ENCODE data around the gene SH3BP1.

The SH3BP1 gene

GRCh38 chr22:37675930-37676735 is 36.7 kb downstream of the SH3BP1 start:
- no peak for DNase-seq (ENCODE audit: low read depth, low spot score)
- CTCF ChIA-PET: interaction anchor here (0.8 to 16.5 kb wide), 8 partner anchors 8 to 69 kb away, joined by 3 to 333 read pairs (median 6); partner anchors contain the start of genes GGA1, SH3BP1 and TRIOBP
- POLR2A ChIA-PET: interaction anchor here (0.7 to 3.5 kb wide), 18 partner anchors 10 to 1896 kb away, joined by 3 to 52 read pairs (median 6); partner anchors contain the start of genes GGA1, NOL12, PDXP and TRIOBP

DNA sequence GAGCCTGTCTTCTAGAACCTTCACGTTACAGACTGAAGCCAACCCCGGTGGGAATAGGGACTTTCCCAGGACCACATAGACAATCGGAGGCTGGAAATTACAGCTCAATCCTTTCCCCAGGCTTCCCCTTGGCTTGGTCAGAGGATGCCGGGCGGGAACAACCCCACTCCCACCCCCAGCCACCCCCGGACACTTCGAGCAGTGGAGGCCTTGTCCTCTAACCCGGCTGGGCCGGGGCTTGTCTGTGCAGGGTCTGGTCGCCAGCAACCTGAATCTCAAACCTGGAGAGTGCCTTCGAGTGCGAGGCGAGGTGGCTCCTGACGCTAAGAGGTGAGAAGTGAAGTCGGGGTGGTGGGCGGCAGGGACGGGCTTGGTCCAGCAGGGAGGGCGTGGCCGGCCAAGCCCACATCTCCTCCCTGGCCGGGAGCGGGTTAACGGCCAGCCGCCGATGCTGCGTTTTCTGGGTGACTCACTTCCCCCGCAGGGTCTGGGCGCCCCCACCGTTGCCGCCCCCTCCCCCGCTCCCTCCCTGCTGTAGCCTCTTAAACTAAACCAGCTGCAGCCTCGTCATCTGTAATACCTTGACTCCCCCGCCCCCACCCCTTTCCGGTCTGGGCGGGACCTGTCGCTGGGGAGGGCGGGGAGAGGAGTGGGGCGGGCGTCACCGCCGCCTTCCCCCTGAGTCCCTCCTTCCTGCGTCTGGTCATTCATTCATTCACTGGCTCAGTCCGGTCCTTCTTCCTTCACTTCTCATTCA is 37.4 kb downstream of the SH3BP1 start:
- peak; percentile 87 for DNase-seq (ENCODE audit: low read depth, low spot score)
- TF ChIP-seq, protein P1, sequence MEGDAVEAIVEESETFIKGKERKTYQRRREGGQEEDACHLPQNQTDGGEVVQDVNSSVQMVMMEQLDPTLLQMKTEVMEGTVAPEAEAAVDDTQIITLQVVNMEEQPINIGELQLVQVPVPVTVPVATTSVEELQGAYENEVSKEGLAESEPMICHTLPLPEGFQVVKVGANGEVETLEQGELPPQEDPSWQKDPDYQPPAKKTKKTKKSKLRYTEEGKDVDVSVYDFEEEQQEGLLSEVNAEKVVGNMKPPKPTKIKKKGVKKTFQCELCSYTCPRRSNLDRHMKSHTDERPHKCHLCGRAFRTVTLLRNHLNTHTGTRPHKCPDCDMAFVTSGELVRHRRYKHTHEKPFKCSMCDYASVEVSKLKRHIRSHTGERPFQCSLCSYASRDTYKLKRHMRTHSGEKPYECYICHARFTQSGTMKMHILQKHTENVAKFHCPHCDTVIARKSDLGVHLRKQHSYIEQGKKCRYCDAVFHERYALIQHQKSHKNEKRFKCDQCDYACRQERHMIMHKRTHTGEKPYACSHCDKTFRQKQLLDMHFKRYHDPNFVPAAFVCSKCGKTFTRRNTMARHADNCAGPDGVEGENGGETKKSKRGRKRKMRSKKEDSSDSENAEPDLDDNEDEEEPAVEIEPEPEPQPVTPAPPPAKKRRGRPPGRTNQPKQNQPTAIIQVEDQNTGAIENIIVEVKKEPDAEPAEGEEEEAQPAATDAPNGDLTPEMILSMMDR (IDR thresholded peaks at IDR 0.05; ENCODE audit: insufficient read depth, low read length, missing control alignments): no peak
- H3K4me3 ChIP-seq (ENCODE audit: low read depth, low read length): peak overlapping the region; percentile 97
- POLR2A ChIA-PET: interaction anchor here (0.6 to 3.5 kb wide), 12 partner anchors 9 to 128 kb away, joined by 3 to 52 read pairs (median 11); partner anchors contain the start of genes GGA1, NOL12 and PDXP
- CTCF ChIA-PET: interaction anchor here (0.8 to 16.5 kb wide), 6 partner anchors 9 to 39 kb away, joined by 3 to 333 read pairs (median 12); partner anchors contain the start of genes SH3BP1 and TRIOBP

More at GRCh38 chr22:37675930-37676735, 36.7 kb downstream of the SH3BP1 start:
- H3K4me3 ChIP-seq (ENCODE audit: low read depth, low read length): peak overlapping the region; percentile 97
- TF ChIP-seq, protein P1 (IDR thresholded peaks at IDR 0.05; ENCODE audit: insufficient read depth, low read length, missing control alignments): no peak

DNA sequence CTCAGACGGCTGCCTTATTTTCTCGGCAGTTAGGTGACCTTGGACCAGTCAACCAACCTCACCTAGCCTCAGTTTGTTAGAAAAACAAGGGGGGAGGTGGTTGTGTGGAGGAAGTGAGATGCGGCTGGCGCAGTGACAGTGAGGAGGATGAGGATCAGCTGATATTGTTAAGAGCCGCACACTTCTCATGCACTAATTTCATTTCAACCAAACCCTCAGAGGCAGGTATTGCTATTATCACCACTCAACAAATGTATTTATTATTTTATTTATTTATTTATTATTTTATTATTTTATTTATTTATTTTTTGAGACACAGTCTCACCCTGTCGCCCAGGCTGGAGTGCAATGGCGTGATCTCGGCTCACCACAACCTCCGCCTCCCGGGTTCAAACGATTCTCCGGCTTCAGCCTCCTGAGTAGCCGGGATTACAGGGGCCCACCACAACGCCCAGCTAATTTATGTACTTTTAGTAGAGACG is 38.1 kb downstream of the SH3BP1 start:
- POLR2A ChIA-PET: interaction anchor here (0.6 to 3.5 kb wide), 7 partner anchors 14 to 69 kb away, joined by 3 to 52 read pairs (median 18); partner anchors contain the start of genes GGA1 and PDXP
- TF ChIP-seq, protein P1 (IDR thresholded peaks at IDR 0.05; ENCODE audit: insufficient read depth, low read length, missing control alignments): no peak
- CTCF ChIA-PET: interaction anchor here (1.0 to 16.5 kb wide), 2 partner anchors 16 to 39 kb away, joined by 3 to 333 read pairs; partner anchors contain the start of gene SH3BP1

GRCh38 chr22:37678372-37678771 is 38.9 kb downstream of the SH3BP1 start:
- ChIA-PET POLR2A (interaction anchor here (1.4 kb wide), 1 partner anchor 17 kb away, joined by 6 read pairs; no protein-coding TSS in a partner anchor), CTCF (interaction anchor here (1.0 to 16.5 kb wide), 3 partner anchors 17 to 55 kb away, joined by 3 to 333 read pairs (median 33); partner anchors contain the start of gene SH3BP1)
- TF ChIP-seq, protein P1 (IDR thresholded peaks at IDR 0.05; ENCODE audit: insufficient read depth, low read length, missing control alignments): no peak
- peak overlapping the region; percentile 97 for H3K4me3 ChIP-seq (ENCODE audit: low read depth, low read length)
- DNase-seq (ENCODE audit: low read depth, low spot score): no peak

More for the DNA sequence above, 38.1 kb downstream of the SH3BP1 start:
- H3K4me3 ChIP-seq (ENCODE audit: low read depth, low read length): peak overlapping the region; percentile 97
- no peak for DNase-seq (ENCODE audit: low read depth, low spot score)

DNA sequence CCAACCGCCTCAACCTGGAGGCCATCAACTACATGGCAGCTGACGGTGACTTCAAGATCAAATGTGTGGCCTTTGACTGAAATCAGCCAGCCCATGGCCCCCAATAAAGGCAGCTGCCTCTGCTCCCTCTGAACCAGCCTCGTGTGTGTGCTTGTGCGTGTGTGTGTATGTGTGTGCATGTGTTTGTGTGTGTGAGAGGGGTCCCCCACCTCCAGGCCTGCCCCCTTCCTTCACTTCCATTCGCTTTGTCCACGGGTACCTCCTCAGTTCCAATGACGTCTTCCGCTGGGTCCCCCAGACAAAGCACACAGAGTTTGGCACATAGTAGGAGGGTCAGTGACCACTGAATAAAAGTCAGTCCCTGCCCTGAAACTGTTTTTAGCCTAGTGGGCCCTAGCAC is 40.2 kb downstream of the SH3BP1 start:
- TF ChIP-seq, protein P1 (IDR thresholded peaks at IDR 0.05; ENCODE audit: insufficient read depth, low read length, missing control alignments): no peak
- H3K4me3 ChIP-seq (ENCODE audit: low read depth, low read length): no peak overlapping the region; the same call in 1 of the 2 replicates
- CTCF ChIA-PET: interaction anchor here (0.7 to 16.5 kb wide), 5 partner anchors 20 to 130 kb away, joined by 3 to 333 read pairs (median 33); partner anchors contain the start of genes PDXP and SH3BP1
- POLR2A ChIA-PET: interaction anchor here (1.4 to 4.3 kb wide), 7 partner anchors 10 to 73 kb away, joined by 4 to 49 read pairs (median 14); partner anchors contain the start of gene PDXP
- no peak for DNase-seq (ENCODE audit: low read depth, low spot score)

All from AG04449 (cell line).